Hepatocyte (in vitro differentiated cells): Measurements from ENCODE around the gene HSPA12A. TPM values are rescaled to one million over a fixed set of nuclear protein-coding genes. Genes with fewer than 3 reads are reported as not detected.

ENCODE experiments used
- DNase-seq: peaks from one replicate; pipeline ENCODE4 v3.0.0-alpha.2; 2016; ENCODE audit warnings: low spot score
- H2AFZ ChIP-seq: fragments of 200-600 bp; sonication (generic); 2 replicates; pipeline ENCODE4 v1.6.0; 2016; ENCODE audit warnings: antibody characterized with exemption, mild to moderate bottlenecking
- H3K27ac ChIP-seq: fragments of 200-600 bp; sonication (generic); 2 replicates; pipeline ENCODE4 v1.5.1; 2016; ENCODE audit warnings: mild to moderate bottlenecking
- H3K27me3 ChIP-seq: fragments of 200-600 bp; sonication (generic); 2 replicates; pipeline ENCODE4 v1.6.1; 2016
- H3K36me3 ChIP-seq: fragments of 200-600 bp; sonication (generic); replicated peaks from 2 replicates; pipeline ENCODE4 v1.5.1; 2016; ENCODE audit warnings: low read depth; ENCODE audit not compliant: insufficient read depth
- H3K4me1 ChIP-seq: fragments of 200-600 bp; sonication (generic); 2 replicates; pipeline ENCODE4 v1.5.1; 2016; ENCODE audit warnings: mild to moderate bottlenecking, moderate library complexity; ENCODE audit not compliant: insufficient read depth
- H3K4me2 ChIP-seq: fragments of 200-600 bp; sonication (generic); 2 replicates; pipeline ENCODE4 v1.6.0; 2016
- H3K4me3 ChIP-seq: fragments of 200-600 bp; sonication (generic); 2 replicates; pipeline ENCODE4 v1.5.1; 2016; ENCODE audit warnings: mild to moderate bottlenecking
- H3K79me2 ChIP-seq: fragments of 200-600 bp; sonication (generic); 2 replicates; pipeline ENCODE4 v1.6.0; 2017; ENCODE audit warnings: mild to moderate bottlenecking
- H3K9me2 ChIP-seq: fragments of 200-600 bp; sonication (generic); replicated peaks from 2 replicates; pipeline ENCODE4 v1.6.0; 2017; ENCODE audit warnings: mild to moderate bottlenecking; ENCODE audit not compliant: insufficient read depth
- H3K9me3 ChIP-seq: fragments of 200-600 bp; sonication (generic); 2 replicates; pipeline ENCODE4 v1.5.1; 2016; ENCODE audit warnings: low read depth, mild to moderate bottlenecking
- H4K20me1 ChIP-seq: fragments of 200-600 bp; sonication (generic); 2 replicates; pipeline ENCODE4 v1.6.0; 2016; ENCODE audit warnings: mild to moderate bottlenecking; ENCODE audit not compliant: insufficient read depth, poor library complexity, severe bottlenecking
- CTCF ChIP-seq: fragments of 200-600 bp; sonication (generic); IDR thresholded peaks from 2 replicates; pipeline ENCODE4 v1.5.1; 2016; ENCODE audit warnings: antibody characterized with exemption, mild to moderate bottlenecking; ENCODE audit not compliant: poor library complexity
- EZH2 ChIP-seq: fragments of 200-600 bp; sonication (generic); IDR thresholded peaks from 2 replicates; pipeline ENCODE4 v1.6.1; 2016; ENCODE audit warnings: antibody characterized with exemption, mild to moderate bottlenecking, borderline replicate concordance
- EZH2phosphoT487 ChIP-seq: fragments of 200-600 bp; sonication (generic); IDR thresholded peaks from one replicate; pipeline ENCODE4 v1.6.1; 2018; ENCODE audit warnings: antibody characterized with exemption, mild to moderate bottlenecking, low read depth, moderate library complexity; ENCODE audit not compliant: unreplicated experiment, severe bottlenecking
- WGBS: methylation state at CpG from one replicate; pipeline ENCODE4 v1.1.6; 2016; ENCODE audit warnings: low lambda C conversion rate; ENCODE audit errors: missing lambda C conversion rate; 5-methylcytosine and 5-hydroxymethylcytosine counted together
- polyA plus RNA-seq: library from polyadenylated mRNA; unstranded; fragments of >200 nt; fragmentation: Nextera tagmentation; extraction: Ambion mirVana; gene quantifications from 2 replicates; pipeline ENCODE4 v1.2.1, GENCODE V29; 2016
- total RNA-seq: library from RNA; depleted of rRNA; stranded (reverse); fragments of >200 nt; gene quantifications from 2 replicates; pipeline ENCODE4 v1.2.3, GENCODE V29; 2014

HSPA12A gene
- total and polyA plus RNA-seq, 2 experiments from 2014 or later: 8.7 to 9.9 TPM

- no peaks in the 10 kb centered on the region for H4K20me1 ChIP-seq
- H3K9me2 ChIP-seq: no peaks in the 10 kb centered on the region
- no peaks in the 10 kb centered on the region for H3K36me3 ChIP-seq
- no peak overlapping the region for H2AFZ ChIP-seq
- H3K79me2 ChIP-seq: no peaks in the 10 kb centered on the region
- WGBS: 90% methylated on average over 8 of the region's 8 CpGs
- H3K27me3 ChIP-seq: no peaks in the 10 kb centered on the region
- H3K4me1 ChIP-seq: peaks cover 22% of the 10 kb centered on the region
- H3K9me3 ChIP-seq: no peaks in the 10 kb centered on the region
- no peak overlapping the region for H3K27ac ChIP-seq
- no peak overlapping the region for H3K4me2 ChIP-seq
- no peak for TF ChIP-seq CTCF
- no peak for TF ChIP-seq EZH2
- no peak for TF ChIP-seq EZH2phosphoT487
- DNase-seq: no peak
- no peak overlapping the region for H3K4me3 ChIP-seq
Observed at GRCh38 chr10:116692225-116692624, 50.1 kb downstream of the HSPA12A start.

GRCh38 chr10:116691635-116692034 is 50.7 kb downstream of the HSPA12A start:
- no peak for DNase-seq
- Histone ChIP-seq H3K9me2 (no peaks in the 10 kb centered on the region), H2AFZ (no peak overlapping the region), H3K27ac (no peak overlapping the region), H3K27me3 (no peaks in the 10 kb centered on the region), H3K4me1 (peaks cover 22% of the 10 kb centered on the region), H4K20me1 (no peaks in the 10 kb centered on the region), H3K4me3 (no peak overlapping the region), H3K9me3 (no peaks in the 10 kb centered on the region), H3K36me3 (no peaks in the 10 kb centered on the region), H3K4me2 (no peak overlapping the region), H3K79me2 (no peaks in the 10 kb centered on the region)
- WGBS: 92% methylated on average over 6 of the region's 6 CpGs
- TF ChIP-seq EZH2phosphoT487: no peak
- TF ChIP-seq CTCF: no peak
- TF ChIP-seq EZH2: no peak

DNA sequence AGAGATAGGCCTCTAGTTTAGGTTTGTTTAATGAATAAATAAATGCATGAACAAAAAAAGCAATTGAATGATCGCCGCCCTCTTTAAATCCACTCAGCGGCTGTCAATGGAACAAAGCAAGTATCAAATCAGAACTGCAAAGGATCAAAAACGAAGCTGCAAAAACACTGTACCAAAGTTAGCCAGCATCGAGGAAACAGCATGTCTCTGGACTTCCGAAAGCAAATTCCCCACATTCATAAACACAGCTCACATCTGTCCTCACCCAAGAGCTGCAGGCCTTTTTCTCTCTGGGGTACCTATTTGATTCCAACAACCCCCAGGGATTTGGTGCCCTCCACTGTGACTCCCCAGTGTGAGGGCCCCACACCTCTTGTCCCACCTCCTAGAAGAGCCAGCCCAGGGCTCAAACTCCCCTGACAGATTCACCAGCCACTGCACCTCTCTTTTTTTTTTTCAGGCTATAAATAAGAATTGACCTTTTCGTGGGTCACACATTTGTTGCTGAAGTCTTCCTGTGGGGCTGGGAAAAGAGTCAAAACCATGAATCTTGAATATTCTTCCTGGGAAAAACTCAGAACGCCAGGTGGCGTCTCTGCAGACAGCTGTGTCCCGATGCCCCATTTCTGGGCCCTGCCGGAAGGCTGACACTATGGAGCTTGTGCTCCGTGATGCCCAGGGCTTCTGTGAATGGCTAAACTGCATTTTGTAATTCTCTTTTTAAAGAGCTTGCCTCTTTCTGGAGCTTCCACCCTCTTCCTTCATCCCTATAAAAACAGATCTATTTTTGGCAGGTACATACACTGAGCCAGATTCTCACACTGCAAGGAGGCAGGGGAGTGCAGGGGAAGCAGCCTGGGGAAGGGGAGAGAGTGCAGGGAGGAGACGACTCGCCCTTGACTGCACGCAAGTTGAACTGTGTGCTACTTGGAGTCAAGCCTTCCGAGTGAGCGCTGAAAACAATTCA is 51.7 kb downstream of the HSPA12A start:
- H3K9me3 ChIP-seq: no peaks in the 10 kb centered on the region
- no peaks in the 10 kb centered on the region for H3K36me3 ChIP-seq
- H3K27ac ChIP-seq: no peak overlapping the region
- no peak overlapping the region for H2AFZ ChIP-seq
- H3K4me1 ChIP-seq: peaks cover 22% of the 10 kb centered on the region
- H3K79me2 ChIP-seq: no peaks in the 10 kb centered on the region
- TF ChIP-seq EZH2phosphoT487 (no peak), CTCF (peak; percentile 42)
- no peaks in the 10 kb centered on the region for H4K20me1 ChIP-seq
- no peak overlapping the region for H3K4me3 ChIP-seq
- no peaks in the 10 kb centered on the region for H3K27me3 ChIP-seq
- no peaks in the 10 kb centered on the region for H3K9me2 ChIP-seq
- WGBS: 50% methylated on average over 17 of the region's 17 CpGs
- peak; percentile 40 for DNase-seq
- H3K4me2 ChIP-seq: no peak overlapping the region
